ENCODE results near the gene DEFB123. TPM values are rescaled to one million over a fixed set of nuclear protein-coding genes. Genes with fewer than 3 reads are reported as not detected.

DEFB123 gene
- total and polyA plus RNA-seq, 4 donors = not detected

DNA sequence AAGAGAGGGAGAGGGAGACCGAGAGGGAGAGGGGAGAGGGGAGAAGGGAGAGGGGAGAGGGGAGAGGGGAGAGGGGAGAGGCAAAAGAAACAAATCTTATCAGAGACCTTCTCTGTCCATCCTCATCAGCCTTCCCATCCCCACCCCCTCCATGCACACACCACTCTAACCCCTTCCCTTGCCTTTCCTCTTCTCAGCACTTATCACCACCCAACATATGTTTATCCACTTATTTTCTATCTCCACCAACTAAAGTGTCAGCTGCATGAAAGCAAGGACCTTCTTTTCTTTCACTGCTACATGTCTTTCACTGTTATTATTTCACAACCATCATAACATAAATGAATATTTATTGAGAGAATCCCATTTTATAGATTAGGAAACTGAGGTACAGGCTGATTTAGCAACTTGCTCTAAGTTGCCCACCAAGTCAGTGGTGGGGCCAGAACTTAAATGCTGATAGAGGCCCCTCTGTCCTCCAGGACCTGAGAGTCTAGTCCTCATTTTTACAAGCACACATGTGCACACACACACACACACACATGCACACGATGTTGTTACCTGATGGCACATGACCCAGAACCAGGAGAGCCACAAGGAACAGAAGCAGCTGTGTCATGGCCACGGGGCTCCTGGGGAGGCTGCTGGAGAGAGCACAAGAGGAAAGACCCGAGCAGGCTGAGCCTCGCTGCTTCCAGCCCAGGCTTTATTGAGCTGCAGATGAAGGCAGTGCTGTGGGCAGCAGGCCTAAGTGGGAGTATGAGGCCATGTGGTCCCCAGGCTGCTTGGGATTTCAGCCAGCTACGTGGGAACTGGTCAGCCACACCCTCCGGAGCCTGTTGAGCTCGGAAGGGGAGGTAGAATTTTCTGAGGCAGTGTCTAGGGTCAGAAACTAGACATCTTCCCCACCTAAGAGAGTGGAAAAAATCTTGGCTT, 32.2 kb downstream of the DEFB123 start:
- no peak for DNase-seq (ENCODE audit: low read depth in 4 of 6, low spot score in 6 of 6)
- H3K27ac ChIP-seq (ENCODE audit: low read depth, low read length) = no peak overlapping the region

DNA sequence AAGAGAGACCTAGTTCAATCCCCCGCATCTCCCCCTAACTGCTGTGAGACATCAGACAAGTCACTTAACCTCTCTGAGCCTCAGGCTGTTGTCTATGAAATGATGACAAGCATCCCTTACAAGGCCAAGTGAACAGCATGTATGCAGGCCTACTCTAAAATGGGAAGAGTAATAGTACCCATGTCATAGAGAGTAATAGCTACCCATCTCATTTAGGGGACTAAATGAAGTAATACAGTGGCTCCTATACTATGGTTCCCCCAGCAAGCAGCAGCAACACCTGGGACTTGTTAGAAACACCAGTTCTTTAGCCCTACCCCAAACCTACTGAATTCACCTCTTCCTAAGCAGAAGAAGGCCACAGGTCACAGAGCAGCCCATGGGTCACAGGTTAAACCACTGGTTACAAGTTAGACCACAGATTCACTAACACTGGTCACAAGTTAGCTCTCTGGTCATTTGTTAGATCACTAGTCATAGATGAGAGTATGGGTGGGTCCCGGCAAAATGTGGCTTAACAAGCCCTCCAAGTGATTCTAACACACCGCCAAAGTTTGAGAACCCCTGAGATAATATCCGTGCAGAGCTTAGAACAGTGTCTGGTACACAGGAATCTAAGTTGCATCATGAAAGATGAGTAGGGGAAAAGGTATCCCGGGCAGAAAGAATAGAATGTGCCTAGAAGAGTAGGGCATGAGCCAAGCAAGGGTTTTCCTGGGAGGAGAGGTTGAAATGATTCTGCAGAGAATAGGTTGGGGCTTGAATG, 33.1 kb downstream of the DEFB123 start:
- peaks cover 10% of the 10 kb centered on the region for H3K4me1 ChIP-seq (ENCODE audit: control insufficient read depth, insufficient read depth, low read length)
- peaks cover 25% of the 10 kb centered on the region for H3K27me3 ChIP-seq (ENCODE audit: control insufficient read depth, insufficient read depth, low read length)
- H3K9me3 ChIP-seq (ENCODE audit: control insufficient read depth, insufficient read depth, low read length) = no peaks in the 10 kb centered on the region
- no peak overlapping the region for H3K27ac ChIP-seq (ENCODE audit: low read depth, low read length)
- 86% methylated on average over 5 of the region's 5 CpGs for WGBS (ENCODE audit: insufficient coverage)
- H3K36me3 ChIP-seq (ENCODE audit: control insufficient read depth, insufficient read depth, low read length) = no peaks in the 10 kb centered on the region
- no peak overlapping the region for H3K4me3 ChIP-seq (ENCODE audit: low read depth, low read length)
- DNase-seq (ENCODE audit: low read depth in 4 of 6, low spot score in 6 of 6) = no peak

More for the DNA sequence above, 32.2 kb downstream of the DEFB123 start:
- Histone ChIP-seq H3K4me1 (ENCODE audit: control insufficient read depth, insufficient read depth, low read length) (peaks cover 10% of the 10 kb centered on the region), H3K4me3 (ENCODE audit: low read depth, low read length) (no peak overlapping the region), H3K27me3 (ENCODE audit: control insufficient read depth, insufficient read depth, low read length) (peaks cover 25% of the 10 kb centered on the region), H3K9me3 (ENCODE audit: control insufficient read depth, insufficient read depth, low read length) (no peaks in the 10 kb centered on the region), H3K36me3 (ENCODE audit: control insufficient read depth, insufficient read depth, low read length) (no peaks in the 10 kb centered on the region)
- 78% methylated on average over 4 of the region's 8 CpGs for WGBS (ENCODE audit: insufficient coverage)

DNA sequence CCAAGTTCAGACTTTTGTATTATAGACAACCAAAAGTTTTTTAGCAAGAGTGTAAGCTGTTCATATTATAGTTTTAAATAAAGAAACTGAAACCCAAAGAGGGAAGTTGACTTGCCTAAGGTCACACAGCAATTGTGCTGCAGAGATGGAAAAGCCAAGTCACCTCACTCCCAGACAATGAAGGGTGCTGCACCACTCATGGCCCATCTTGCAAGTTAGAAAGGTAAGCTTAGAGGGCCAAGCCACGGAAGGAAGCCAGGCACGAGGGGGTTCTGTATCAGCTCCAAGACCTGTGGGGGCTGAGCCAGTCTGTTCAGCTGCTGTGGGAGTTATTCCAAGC, 33.6 kb downstream of the DEFB123 start:
- Histone ChIP-seq H3K27me3 (ENCODE audit: control insufficient read depth, insufficient read depth, low read length) (peaks cover 25% of the 10 kb centered on the region), H3K4me1 (ENCODE audit: control insufficient read depth, insufficient read depth, low read length) (peaks cover 10% of the 10 kb centered on the region), H3K27ac (ENCODE audit: low read depth, low read length) (no peak overlapping the region), H3K9me3 (ENCODE audit: control insufficient read depth, insufficient read depth, low read length) (no peaks in the 10 kb centered on the region), H3K36me3 (ENCODE audit: control insufficient read depth, insufficient read depth, low read length) (no peaks in the 10 kb centered on the region), H3K4me3 (ENCODE audit: low read depth, low read length) (no peak overlapping the region)
- 45% methylated on average over 2 of the region's 2 CpGs for WGBS (ENCODE audit: insufficient coverage)
- no peak for DNase-seq (ENCODE audit: low read depth in 4 of 6, low spot score in 6 of 6)

DNA sequence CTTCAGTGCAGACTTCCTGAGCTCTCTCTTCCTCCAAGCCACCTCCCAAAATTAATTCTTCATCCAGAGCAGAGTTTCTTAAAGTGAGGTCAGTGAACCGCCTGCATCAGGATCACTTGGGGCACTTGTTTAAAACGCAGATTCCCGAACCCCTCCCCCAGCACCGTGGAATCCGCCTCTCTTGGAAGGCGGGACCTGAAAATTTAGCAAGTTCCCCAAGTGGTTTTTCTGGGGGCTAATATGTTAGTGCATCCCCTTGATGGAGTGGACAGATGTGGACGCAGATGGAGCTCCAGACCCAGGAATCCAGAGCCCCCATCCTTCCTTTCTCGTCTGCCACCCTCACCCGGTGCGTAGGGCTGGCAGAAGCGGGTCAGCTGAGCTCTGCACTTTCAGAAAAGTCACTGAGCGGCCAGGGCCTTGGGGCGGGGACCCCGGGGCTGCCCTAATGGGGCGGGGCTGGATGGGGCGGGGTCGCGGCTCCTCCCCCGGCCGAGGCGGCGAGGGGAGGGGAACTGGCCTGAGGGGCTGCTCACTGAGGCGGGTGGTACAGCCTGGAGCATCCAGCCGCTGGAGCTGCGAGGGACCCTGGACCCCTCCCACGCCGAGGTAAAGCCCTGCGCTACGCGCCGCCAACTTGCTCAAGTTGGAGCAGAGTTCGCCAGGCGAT, 34.5 kb downstream of the DEFB123 start, which contains the start of the genes DEFB124 and REM1:
Gene DEFB124, minus strand, starts transcription at position 370 of the 670 bp plus-strand sequence. CDS start 2,114 bp downstream, outside the sequence.
Gene REM1, plus strand, starts transcription at position 531 of the 670 bp plus-strand sequence. CDS start 1,158 bp downstream, outside the sequence.
- H3K27me3 ChIP-seq (ENCODE audit: control insufficient read depth, insufficient read depth, low read length) = peaks cover 25% of the 10 kb centered on the region

DNA sequence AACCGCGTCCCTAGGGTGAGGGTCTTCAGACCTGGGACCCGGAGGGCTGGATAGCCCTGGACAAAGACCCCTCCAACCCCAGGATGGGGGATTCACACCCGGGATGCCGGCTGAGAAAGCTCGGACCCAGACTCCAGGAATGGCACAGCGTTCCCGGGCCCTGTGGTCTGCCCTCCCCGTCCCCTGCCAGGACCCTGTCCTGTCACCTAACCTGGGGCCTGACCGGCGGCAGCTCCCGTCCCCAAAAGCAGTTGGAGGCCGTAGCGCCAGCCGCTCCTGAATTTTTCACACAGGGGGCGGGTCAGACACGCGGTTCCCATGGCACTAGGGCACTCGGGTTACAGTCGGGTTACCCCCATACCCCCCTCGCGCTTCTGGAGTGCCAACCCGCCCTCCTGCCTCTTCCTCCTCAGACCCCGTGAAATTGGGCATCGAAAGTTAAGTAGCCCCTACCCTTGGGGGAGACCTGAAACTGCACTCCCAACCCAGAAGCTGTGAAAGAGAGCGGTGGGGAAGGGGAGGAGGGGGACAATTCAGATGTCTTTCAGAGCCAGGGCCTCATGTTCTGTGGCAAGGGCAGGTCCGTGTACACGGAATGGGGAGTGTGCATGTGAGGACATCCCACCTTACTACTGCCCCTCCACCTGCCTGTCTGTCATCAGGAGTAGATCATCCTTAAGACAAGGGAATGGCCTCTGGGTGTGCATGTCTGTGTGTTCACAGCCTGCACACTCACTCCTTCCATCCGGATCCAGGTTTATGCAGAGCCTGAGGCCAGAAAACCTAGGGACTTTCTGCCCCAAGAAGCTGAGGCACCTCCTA, 35.3 kb downstream of the DEFB123 start:
- Histone ChIP-seq H3K4me3 (ENCODE audit: low read depth, low read length) (peak overlapping the region; percentile 29), H3K4me1 (ENCODE audit: control insufficient read depth, insufficient read depth, low read length) (peaks cover 10% of the 10 kb centered on the region), H3K27me3 (ENCODE audit: control insufficient read depth, insufficient read depth, low read length) (peaks cover 25% of the 10 kb centered on the region), H3K36me3 (ENCODE audit: control insufficient read depth, insufficient read depth, low read length) (no peaks in the 10 kb centered on the region), H3K27ac (ENCODE audit: low read depth, low read length) (no peak overlapping the region), H3K9me3 (ENCODE audit: control insufficient read depth, insufficient read depth, low read length) (no peaks in the 10 kb centered on the region)
- WGBS (ENCODE audit: insufficient coverage) = 3% methylated on average over 20 of the region's 29 CpGs
- no peak for DNase-seq (ENCODE audit: low read depth in 4 of 6, low spot score in 6 of 6)

More for the DNA sequence above, 34.5 kb downstream of the DEFB123 start, which contains the start of the genes DEFB124 and REM1:
- no peak within 1 kb of the TSS for H3K27ac ChIP-seq (ENCODE audit: low read depth, low read length)
- H3K4me1 ChIP-seq (ENCODE audit: control insufficient read depth, insufficient read depth, low read length) = peaks cover 10% of the 10 kb centered on the region
- no peaks in the 10 kb centered on the region for H3K9me3 ChIP-seq (ENCODE audit: control insufficient read depth, insufficient read depth, low read length)
- 0% methylated on average over 27 of the region's 33 CpGs for WGBS (ENCODE audit: insufficient coverage)
- no peak for DNase-seq (ENCODE audit: low read depth in 4 of 6, low spot score in 6 of 6)
- no peaks in the 10 kb centered on the region for H3K36me3 ChIP-seq (ENCODE audit: control insufficient read depth, insufficient read depth, low read length)
- peak within 1 kb of the TSS; percentile 29 for H3K4me3 ChIP-seq (ENCODE audit: low read depth, low read length)

DNA sequence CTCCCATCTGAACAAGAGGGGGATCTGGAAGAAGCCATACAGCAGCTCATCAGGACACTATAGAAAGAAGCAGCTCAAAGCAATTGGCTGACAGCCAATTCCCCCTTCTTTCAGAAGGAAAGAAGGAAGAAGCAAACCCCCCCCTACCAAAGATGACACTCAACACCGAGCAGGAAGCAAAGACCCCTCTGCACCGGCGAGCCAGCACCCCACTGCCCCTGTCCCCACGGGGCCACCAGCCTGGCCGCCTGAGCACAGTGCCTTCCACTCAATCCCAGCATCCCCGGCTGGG, 35.8 kb downstream of the DEFB123 start:
- no peak for DNase-seq (ENCODE audit: low read depth in 4 of 6, low spot score in 6 of 6)
- Histone ChIP-seq H3K4me3 (ENCODE audit: low read depth, low read length) (no peak overlapping the region), H3K27ac (ENCODE audit: low read depth, low read length) (no peak overlapping the region), H3K9me3 (ENCODE audit: control insufficient read depth, insufficient read depth, low read length) (no peaks in the 10 kb centered on the region), H3K36me3 (ENCODE audit: control insufficient read depth, insufficient read depth, low read length) (no peaks in the 10 kb centered on the region), H3K27me3 (ENCODE audit: control insufficient read depth, insufficient read depth, low read length) (peaks cover 25% of the 10 kb centered on the region), H3K4me1 (ENCODE audit: control insufficient read depth, insufficient read depth, low read length) (peaks cover 10% of the 10 kb centered on the region)
- 63% methylated on average over 5 of the region's 6 CpGs for WGBS (ENCODE audit: insufficient coverage)

DNA sequence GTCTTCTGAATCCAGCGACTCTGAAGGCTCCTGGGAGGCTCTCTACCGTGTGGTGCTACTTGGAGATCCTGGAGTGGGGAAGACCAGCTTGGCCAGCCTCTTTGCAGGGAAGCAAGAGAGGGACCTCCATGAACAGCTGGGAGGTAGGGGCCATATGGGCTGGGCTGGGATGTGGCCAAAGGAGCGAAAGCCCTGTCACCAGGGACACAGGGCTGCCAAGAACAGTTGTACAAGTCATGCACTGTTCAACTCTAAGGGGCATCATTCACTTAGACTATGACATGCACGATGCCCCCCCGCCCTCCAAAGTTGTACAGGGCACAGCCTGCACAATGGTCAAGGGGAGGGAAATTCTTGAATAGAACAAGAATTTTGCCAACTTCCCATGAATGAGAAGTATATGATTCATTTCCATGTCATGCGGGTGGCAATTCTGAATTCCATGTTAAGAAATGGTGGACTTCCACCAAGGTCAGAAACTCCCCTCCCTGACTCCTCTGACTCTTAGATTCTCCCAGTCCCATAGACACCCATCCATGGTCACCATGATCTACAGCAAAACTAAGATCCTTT, 36.3 kb downstream of the DEFB123 start:
- no peak for DNase-seq (ENCODE audit: low read depth in 4 of 6, low spot score in 6 of 6)
- Histone ChIP-seq H3K4me1 (ENCODE audit: control insufficient read depth, insufficient read depth, low read length) (peaks cover 10% of the 10 kb centered on the region), H3K27me3 (ENCODE audit: control insufficient read depth, insufficient read depth, low read length) (peaks cover 25% of the 10 kb centered on the region), H3K27ac (ENCODE audit: low read depth, low read length) (no peak overlapping the region), H3K4me3 (ENCODE audit: low read depth, low read length) (no peak overlapping the region), H3K36me3 (ENCODE audit: control insufficient read depth, insufficient read depth, low read length) (no peaks in the 10 kb centered on the region), H3K9me3 (ENCODE audit: control insufficient read depth, insufficient read depth, low read length) (no peaks in the 10 kb centered on the region)
- 63% methylated on average over 3 of the region's 6 CpGs for WGBS (ENCODE audit: insufficient coverage)

DNA sequence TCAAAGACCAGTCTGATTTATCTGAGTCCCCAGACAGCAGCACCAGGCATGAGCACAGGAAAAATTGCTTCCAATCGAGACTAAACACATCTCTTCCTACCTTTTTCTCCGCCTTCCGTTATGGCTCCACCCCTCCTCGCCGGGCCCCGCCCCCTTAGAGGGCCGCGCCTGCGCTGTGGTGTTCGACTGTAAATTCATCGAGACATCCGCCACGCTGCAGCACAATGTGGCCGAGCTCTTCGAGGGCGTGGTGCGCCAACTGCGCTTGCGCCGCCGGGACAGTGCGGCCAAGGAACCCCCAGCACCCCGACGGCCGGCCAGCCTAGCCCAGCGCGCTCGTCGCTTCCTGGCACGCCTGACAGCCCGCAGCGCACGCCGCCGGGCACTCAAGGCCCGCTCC, 43.6 kb downstream of the DEFB123 start:
- no peaks in the 10 kb centered on the region for H3K36me3 ChIP-seq (ENCODE audit: control insufficient read depth, insufficient read depth, low read length)
- no peaks in the 10 kb centered on the region for H3K9me3 ChIP-seq (ENCODE audit: control insufficient read depth, insufficient read depth, low read length)
- no peaks in the 10 kb centered on the region for H3K4me1 ChIP-seq (ENCODE audit: control insufficient read depth, insufficient read depth, low read length)
- H3K27me3 ChIP-seq (ENCODE audit: control insufficient read depth, insufficient read depth, low read length) = peaks cover 14% of the 10 kb centered on the region
- H3K27ac ChIP-seq (ENCODE audit: low read depth, low read length) = no peak overlapping the region
- H3K4me3 ChIP-seq (ENCODE audit: low read depth, low read length) = no peak overlapping the region
- 34% methylated on average over 36 of the region's 36 CpGs for WGBS (ENCODE audit: insufficient coverage)
- peak in 1 of 6 donors; percentile 20 for DNase-seq (ENCODE audit: low read depth in 4 of 6, low spot score in 6 of 6)

Data from spinal cord (tissue), 10 donors.